ENCODE measurements around the gene PCNT.

DNA sequence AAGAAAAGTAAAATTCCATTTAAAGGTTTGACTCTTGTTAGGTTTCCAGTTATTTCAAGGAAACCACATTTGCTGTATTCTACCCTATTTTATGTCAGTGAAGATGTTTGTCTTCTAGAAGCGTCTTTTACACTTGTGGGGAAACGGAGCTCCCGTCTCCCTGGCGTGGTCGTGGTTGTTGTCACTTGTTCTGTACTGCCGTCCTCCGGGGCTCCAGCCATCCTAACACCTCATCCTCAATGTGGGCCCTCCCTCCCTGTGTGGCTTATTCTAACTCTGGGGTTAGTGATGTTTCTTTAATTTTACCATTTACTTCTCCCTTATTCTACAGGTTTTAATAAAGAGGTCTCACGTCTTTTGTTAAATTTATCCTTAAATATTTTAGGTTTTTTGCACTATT lies 82.0 kb downstream of the PCNT start:
- TF ChIP-seq MYC (IDR thresholded peaks at IDR 0.05; ENCODE audit: insufficient read depth, insufficient read length, insufficient replicate concordance, low read length, severe bottlenecking) (no peak), SIN3A (IDR thresholded peaks at IDR 0.05; ENCODE audit: low read depth, low read length) (no peak), RELB (IDR thresholded peaks at IDR 0.05; ENCODE audit: low read depth) (no peak), POLR2AphosphoS5 (IDR thresholded peaks at IDR 0.05; ENCODE audit: low read length) (no peak), ZBTB33 (IDR thresholded peaks at IDR 0.05) (no peak), RAD51 (IDR thresholded peaks at IDR 0.05) (no peak), CHD2 (IDR thresholded peaks at IDR 0.05; ENCODE audit: borderline replicate concordance, low read depth, low read length) (no peak)
- TF ChIP-seq, protein P1, sequence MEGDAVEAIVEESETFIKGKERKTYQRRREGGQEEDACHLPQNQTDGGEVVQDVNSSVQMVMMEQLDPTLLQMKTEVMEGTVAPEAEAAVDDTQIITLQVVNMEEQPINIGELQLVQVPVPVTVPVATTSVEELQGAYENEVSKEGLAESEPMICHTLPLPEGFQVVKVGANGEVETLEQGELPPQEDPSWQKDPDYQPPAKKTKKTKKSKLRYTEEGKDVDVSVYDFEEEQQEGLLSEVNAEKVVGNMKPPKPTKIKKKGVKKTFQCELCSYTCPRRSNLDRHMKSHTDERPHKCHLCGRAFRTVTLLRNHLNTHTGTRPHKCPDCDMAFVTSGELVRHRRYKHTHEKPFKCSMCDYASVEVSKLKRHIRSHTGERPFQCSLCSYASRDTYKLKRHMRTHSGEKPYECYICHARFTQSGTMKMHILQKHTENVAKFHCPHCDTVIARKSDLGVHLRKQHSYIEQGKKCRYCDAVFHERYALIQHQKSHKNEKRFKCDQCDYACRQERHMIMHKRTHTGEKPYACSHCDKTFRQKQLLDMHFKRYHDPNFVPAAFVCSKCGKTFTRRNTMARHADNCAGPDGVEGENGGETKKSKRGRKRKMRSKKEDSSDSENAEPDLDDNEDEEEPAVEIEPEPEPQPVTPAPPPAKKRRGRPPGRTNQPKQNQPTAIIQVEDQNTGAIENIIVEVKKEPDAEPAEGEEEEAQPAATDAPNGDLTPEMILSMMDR (IDR thresholded peaks at IDR 0.05 in 2 of 3, conservative IDR thresholded peaks at IDR 0.05 in 1 of 3; ENCODE audit: control insufficient read depth in 2 of 3, extremely low read depth in 1 of 3, insufficient read depth in 1 of 3, low read depth in 3 of 3, low read length in 3 of 3) = no peak
- TF ChIP-seq, protein P2, sequence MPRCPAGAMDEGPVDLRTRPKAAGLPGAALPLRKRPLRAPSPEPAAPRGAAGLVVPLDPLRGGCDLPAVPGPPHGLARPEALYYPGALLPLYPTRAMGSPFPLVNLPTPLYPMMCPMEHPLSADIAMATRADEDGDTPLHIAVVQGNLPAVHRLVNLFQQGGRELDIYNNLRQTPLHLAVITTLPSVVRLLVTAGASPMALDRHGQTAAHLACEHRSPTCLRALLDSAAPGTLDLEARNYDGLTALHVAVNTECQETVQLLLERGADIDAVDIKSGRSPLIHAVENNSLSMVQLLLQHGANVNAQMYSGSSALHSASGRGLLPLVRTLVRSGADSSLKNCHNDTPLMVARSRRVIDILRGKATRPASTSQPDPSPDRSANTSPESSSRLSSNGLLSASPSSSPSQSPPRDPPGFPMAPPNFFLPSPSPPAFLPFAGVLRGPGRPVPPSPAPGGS (IDR thresholded peaks at IDR 0.05; ENCODE audit: borderline replicate concordance, insufficient read depth, low read depth, low read length, poor library complexity, severe bottlenecking) = no peak
